Fibroblast of mammary gland (primary cell): ENCODE measurements around the gene SPTB.
A peak's percentile ranks its signal among the peaks of the same experiment; 100 is the strongest.

Source experiments
- DNase-seq: peaks from one replicate; pipeline ENCODE4 v3.0.0-alpha.2; 2010; ENCODE audit warnings: low read depth
- H3K4me3 ChIP-seq: 2 replicates; pipeline ENCODE4 v1.5.1; 2011; ENCODE audit warnings: low read depth, mild to moderate bottlenecking, low read length, moderate library complexity; ENCODE audit not compliant: control insufficient read depth
- CTCF ChIP-seq: conservative IDR thresholded peaks from 2 replicates; pipeline ENCODE4 v1.5.1; 2011; ENCODE audit warnings: low read depth, low read length, inconsistent platforms; ENCODE audit not compliant: control insufficient read depth, insufficient read depth

The SPTB gene

GRCh38 chr14:64855721-64856528 is 23.8 kb downstream of the SPTB start:
- no peak for TF ChIP-seq CTCF
- H3K4me3 ChIP-seq: no peak overlapping the region
- DNase-seq: no peak

GRCh38 chr14:64850369-64851137 is 29.2 kb downstream of the SPTB start:
- no peak for TF ChIP-seq CTCF
- DNase-seq: no peak
- no peak overlapping the region for H3K4me3 ChIP-seq

GRCh38 chr14:64849940-64850339 is 29.8 kb downstream of the SPTB start:
- no peak for DNase-seq
- H3K4me3 ChIP-seq: no peak overlapping the region
- no peak for TF ChIP-seq CTCF

GRCh38 chr14:64848239-64848638 is 31.5 kb downstream of the SPTB start:
- H3K4me3 ChIP-seq: no peak overlapping the region
- peak; percentile 17 for DNase-seq
- TF ChIP-seq CTCF: no peak

GRCh38 chr14:64846319-64846718 is 33.4 kb downstream of the SPTB start:
- TF ChIP-seq CTCF: no peak
- H3K4me3 ChIP-seq: no peak overlapping the region
- DNase-seq: no peak

DNA sequence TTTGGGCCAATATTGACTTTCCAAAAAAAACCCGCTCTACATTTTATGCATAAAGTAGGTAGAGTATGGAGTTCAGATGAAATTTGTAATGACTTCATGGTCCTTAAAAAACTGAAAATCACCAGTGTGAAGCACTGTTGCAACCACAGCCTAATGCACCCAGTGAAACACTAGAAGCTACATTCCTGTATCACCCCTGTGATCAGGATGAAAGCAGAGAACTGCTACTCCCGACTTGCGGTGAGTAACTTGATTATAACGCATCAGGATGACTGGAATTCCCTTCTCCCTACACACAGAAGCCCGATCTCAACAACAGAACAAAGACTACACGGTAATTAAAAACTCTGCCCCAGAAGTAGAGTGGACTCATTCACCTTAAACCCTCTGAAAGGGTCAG is 33.8 kb downstream of the SPTB start:
- H3K4me3 ChIP-seq: no peak overlapping the region
- no peak for TF ChIP-seq CTCF
- peak; percentile 3 for DNase-seq
